ENCODE data around the gene SORCS2.

Gene SORCS2

GRCh38 chr4:7393601-7394575, 201.6 kb downstream of the SORCS2 start:
- no peaks in the 10 kb centered on the region for H3K9me3 Mint-ChIP-seq
- no peak overlapping the region for H3K27ac Mint-ChIP-seq
- ATAC-seq, result no peak
- no peak overlapping the region for H3K4me3 Mint-ChIP-seq
- H3K36me3 Mint-ChIP-seq, result no peaks in the 10 kb centered on the region
- H3K4me1 Mint-ChIP-seq, result no peaks in the 10 kb centered on the region
- H3K27me3 Mint-ChIP-seq, result peaks cover 17% of the 10 kb centered on the region

DNA sequence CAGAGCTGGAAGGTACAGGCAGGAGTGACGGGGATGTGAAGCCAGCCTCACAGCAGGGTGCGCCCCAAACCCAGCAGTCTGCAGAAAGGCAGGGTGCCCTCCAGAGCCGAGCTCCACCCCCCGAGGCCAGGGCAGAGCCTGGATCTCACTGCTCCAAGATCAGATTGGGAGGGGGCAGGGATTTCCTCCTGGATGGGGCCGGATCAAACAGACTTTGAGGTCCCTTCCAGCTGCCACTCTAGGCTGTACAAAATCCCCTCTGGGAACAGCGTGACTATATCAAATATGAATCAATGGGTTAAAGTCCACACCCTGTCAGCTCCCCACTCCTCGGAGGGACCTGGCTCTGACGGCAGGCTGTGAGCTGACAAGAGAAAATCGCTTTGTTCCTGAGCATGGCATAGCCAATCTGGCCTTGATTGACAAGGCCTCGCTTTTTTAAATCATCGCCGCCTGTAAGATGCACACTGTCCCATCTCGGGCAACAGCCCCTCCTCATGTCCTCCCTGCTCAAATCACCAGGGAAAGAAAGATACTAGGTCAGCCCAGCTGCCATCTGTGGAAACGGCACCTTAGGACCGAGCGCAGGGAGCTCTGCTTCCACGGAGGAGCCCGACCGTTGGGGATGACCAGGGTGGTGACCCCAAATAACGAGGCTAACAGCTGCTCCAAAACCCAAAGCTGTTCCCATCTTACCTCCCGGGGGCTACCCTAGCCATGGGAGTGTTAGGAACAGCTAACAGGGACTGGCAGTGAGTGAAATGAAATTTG, 202.5 kb downstream of the SORCS2 start:
- Mint-ChIP-seq H3K9me3 (no peaks in the 10 kb centered on the region), H3K27ac (no peak overlapping the region), H3K36me3 (no peaks in the 10 kb centered on the region), H3K4me3 (no peak overlapping the region), H3K4me1 (no peaks in the 10 kb centered on the region), H3K27me3 (peaks cover 17% of the 10 kb centered on the region)
- no peak for ATAC-seq

GRCh38 chr4:7395645-7396044, 203.3 kb downstream of the SORCS2 start:
- no peaks in the 10 kb centered on the region for H3K36me3 Mint-ChIP-seq
- H3K4me3 Mint-ChIP-seq, result no peak overlapping the region
- no peak for ATAC-seq
- H3K27me3 Mint-ChIP-seq, result peaks cover 17% of the 10 kb centered on the region
- no peak overlapping the region for H3K27ac Mint-ChIP-seq
- no peaks in the 10 kb centered on the region for H3K4me1 Mint-ChIP-seq
- peaks cover 3% of the 10 kb centered on the region for H3K9me3 Mint-ChIP-seq

DNA sequence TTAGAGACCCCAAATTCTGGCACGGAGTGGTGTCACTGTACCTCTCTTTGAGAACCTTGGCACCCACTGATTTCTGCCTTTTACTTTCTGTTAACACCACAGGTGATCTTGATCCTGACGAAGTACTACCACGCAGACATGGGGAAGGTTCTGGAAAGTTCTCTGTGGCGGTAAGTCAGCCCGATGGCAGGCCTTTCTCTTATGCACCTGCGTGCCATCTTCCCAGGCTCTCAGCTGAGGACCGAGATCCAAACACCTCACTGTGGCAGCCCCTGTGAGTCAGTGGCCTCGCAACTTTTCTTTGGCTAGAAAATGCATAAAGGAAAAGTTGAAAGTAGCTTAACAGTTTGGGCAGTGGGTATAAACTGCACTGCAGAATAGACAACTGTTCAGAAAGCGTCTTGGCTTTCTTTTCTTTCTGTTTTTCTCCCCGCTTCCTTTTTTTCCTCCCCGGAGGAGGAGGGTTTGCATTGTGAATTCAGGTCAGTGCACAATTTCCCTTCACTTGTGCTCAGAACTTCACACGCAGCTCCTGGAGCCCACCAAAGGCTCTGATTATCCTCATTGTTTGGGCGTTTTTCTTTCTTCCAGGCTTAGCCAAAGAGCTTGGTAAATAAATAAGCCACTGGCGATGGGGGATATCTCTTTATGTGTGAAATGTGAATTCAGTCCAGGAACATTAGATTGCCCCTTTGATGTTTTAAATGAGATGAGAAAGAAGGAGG, 204.0 kb downstream of the SORCS2 start:
- Mint-ChIP-seq H3K9me3 (peaks cover 9% of the 10 kb centered on the region), H3K36me3 (no peaks in the 10 kb centered on the region), H3K27ac (no peak overlapping the region), H3K27me3 (peaks cover 17% of the 10 kb centered on the region), H3K4me1 (no peaks in the 10 kb centered on the region), H3K4me3 (no peak overlapping the region)
- no peak for ATAC-seq

GRCh38 chr4:7397206-7398103, 205.1 kb downstream of the SORCS2 start:
- no peaks in the 10 kb centered on the region for H3K4me1 Mint-ChIP-seq
- H3K27ac Mint-ChIP-seq, result no peak overlapping the region
- peaks cover 8% of the 10 kb centered on the region for H3K27me3 Mint-ChIP-seq
- peaks cover 9% of the 10 kb centered on the region for H3K9me3 Mint-ChIP-seq
- H3K4me3 Mint-ChIP-seq, result no peak overlapping the region
- ATAC-seq, result no peak
- H3K36me3 Mint-ChIP-seq, result no peaks in the 10 kb centered on the region

- Mint-ChIP-seq H3K27me3 (peaks cover 2% of the 10 kb centered on the region), H3K4me1 (no peaks in the 10 kb centered on the region), H3K9me3 (peaks cover 9% of the 10 kb centered on the region), H3K27ac (no peak overlapping the region), H3K4me3 (no peak overlapping the region), H3K36me3 (no peaks in the 10 kb centered on the region)
- ATAC-seq, result no peak
Measured at GRCh38 chr4:7398104-7398423, 205.7 kb downstream of the SORCS2 start.

GRCh38 chr4:7398788-7399439, 206.6 kb downstream of the SORCS2 start:
- H3K9me3 Mint-ChIP-seq, result peaks cover 9% of the 10 kb centered on the region
- no peaks in the 10 kb centered on the region for H3K27me3 Mint-ChIP-seq

DNA sequence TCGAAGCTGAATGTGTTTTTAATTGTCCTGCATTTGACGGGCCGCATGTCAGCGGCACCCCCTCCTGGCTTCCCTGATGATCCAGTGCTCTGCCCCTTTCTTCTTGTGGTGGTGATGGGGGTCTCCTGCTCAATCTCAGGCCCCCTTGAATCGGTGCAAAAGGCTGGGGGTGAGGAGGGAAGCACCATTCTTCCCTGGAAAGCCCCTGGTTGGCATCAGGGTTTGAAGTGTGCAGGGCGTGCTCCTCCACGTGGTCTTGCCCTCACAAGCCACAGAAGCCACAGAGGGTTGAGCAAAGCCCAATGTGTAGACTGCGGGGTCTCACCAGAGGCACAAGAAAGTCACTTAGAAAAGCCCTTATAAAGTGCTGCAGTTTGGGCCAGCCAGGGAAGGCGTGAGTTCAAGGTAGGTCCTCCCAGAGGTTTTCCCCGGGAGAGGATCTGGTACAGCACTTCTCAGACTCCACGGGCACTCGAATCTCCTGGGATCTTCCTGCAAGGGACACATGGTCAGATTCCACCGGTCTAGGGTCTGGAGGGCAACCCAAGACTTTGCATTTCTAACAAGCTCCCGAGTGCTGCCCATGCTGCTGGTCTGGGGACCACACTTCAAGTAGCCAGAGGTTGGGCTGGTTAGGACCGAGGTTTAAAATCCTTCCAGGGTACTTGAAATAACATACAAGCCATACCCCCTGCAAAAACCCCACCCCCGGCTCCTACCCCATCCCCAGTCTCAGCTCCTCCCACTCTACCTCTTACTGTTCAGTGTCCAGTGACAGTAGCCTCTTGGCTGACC, 207.3 kb downstream of the SORCS2 start:
- no peaks in the 10 kb centered on the region for H3K4me1 Mint-ChIP-seq
- H3K27ac Mint-ChIP-seq, result no peak overlapping the region
- no peaks in the 10 kb centered on the region for H3K36me3 Mint-ChIP-seq
- H3K4me3 Mint-ChIP-seq, result no peak overlapping the region
- H3K9me3 Mint-ChIP-seq, result peaks cover 9% of the 10 kb centered on the region
- no peaks in the 10 kb centered on the region for H3K27me3 Mint-ChIP-seq
- ATAC-seq, result no peak

More at GRCh38 chr4:7398788-7399439, 206.6 kb downstream of the SORCS2 start:
- Mint-ChIP-seq H3K27ac (no peak overlapping the region), H3K4me3 (no peak overlapping the region), H3K36me3 (no peaks in the 10 kb centered on the region), H3K4me1 (no peaks in the 10 kb centered on the region)
- no peak for ATAC-seq

- Mint-ChIP-seq H3K36me3 (no peaks in the 10 kb centered on the region), H3K4me1 (no peaks in the 10 kb centered on the region), H3K9me3 (peaks cover 11% of the 10 kb centered on the region), H3K27me3 (no peaks in the 10 kb centered on the region), H3K27ac (no peak overlapping the region), H3K4me3 (no peak overlapping the region)
- no peak for ATAC-seq
Measured at GRCh38 chr4:7400671-7401298, 208.4 kb downstream of the SORCS2 start.

DNA sequence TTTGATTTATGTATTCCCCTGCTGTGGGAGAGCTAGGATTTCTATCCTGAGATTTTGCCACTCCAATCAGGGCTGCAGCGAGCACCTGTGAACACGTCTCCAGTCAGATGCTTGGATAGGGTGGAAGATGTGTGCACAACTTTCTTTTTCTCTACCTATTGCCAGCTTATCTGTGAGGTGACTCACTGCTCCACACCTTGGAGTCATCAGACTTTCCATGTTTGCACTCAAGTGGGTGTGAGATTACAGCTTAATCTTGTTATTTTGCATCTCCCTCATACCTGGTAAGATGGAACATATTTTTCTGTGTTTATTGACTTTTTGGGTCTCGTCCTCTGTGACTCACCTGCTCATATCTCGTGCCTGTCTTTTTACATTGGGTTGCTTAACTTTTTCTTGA, 210.2 kb downstream of the SORCS2 start:
- Mint-ChIP-seq H3K27me3 (no peaks in the 10 kb centered on the region), H3K4me1 (no peaks in the 10 kb centered on the region), H3K9me3 (peaks cover 22% of the 10 kb centered on the region), H3K4me3 (no peak overlapping the region), H3K36me3 (no peaks in the 10 kb centered on the region), H3K27ac (no peak overlapping the region)
- no peak for ATAC-seq

DNA sequence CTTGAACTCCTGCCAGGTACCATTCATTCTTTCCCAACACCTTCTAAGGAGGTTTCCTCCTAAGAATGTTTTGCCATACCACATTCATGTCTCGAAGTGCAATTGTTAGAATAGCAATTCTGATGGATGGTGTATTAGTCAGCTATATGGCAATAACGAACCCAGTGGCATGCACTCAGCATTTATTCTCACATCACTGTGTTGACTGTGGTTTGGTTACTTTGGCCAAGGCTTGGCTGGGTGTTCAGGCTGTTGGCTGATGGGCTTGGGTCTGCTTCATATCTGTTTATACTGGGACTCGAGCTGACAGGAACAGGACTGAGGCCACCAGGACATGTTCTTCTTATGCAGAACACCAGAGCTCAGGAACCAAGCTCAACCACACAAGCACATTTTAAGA, 210.7 kb downstream of the SORCS2 start:
- H3K27me3 Mint-ChIP-seq, result no peaks in the 10 kb centered on the region
- no peak overlapping the region for H3K4me3 Mint-ChIP-seq
- ATAC-seq, result no peak
- H3K4me1 Mint-ChIP-seq, result no peaks in the 10 kb centered on the region
- H3K9me3 Mint-ChIP-seq, result peaks cover 26% of the 10 kb centered on the region
- H3K27ac Mint-ChIP-seq, result no peak overlapping the region
- H3K36me3 Mint-ChIP-seq, result no peaks in the 10 kb centered on the region

- Mint-ChIP-seq H3K27me3 (peaks cover 9% of the 10 kb centered on the region), H3K27ac (no peak overlapping the region), H3K4me3 (no peak overlapping the region), H3K9me3 (peaks cover 34% of the 10 kb centered on the region), H3K4me1 (no peaks in the 10 kb centered on the region), H3K36me3 (no peaks in the 10 kb centered on the region)
- ATAC-seq, result no peak
Measured at GRCh38 chr4:7408166-7408565, 215.8 kb downstream of the SORCS2 start.

DNA sequence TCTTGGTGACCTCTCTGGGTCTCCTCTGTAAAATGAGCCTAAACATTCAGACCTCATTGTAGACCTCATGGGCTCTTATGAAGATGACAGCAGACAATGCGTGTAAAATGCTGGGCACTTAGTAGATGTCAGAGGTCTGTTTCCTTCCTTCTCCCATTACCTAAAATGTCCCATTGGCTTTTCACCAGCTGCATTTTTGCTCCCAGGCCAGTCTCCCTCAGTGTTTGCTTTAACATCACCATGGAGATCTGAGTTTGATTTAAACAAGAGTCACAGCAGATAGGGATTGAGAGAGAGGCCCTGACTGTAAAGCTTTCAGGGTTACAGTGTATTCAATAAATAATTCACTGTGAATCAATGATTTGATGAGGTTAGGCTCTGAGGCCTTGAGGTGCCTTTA, 218.1 kb downstream of the SORCS2 start:
- Mint-ChIP-seq H3K4me3 (no peak overlapping the region), H3K4me1 (no peaks in the 10 kb centered on the region), H3K27me3 (peaks cover 18% of the 10 kb centered on the region), H3K36me3 (no peaks in the 10 kb centered on the region), H3K9me3 (peaks cover 34% of the 10 kb centered on the region), H3K27ac (no peak overlapping the region)
- no peak for ATAC-seq
